Smooth muscle cell of the brain vasculature (primary cell): ENCODE measurements around the gene BICDL1.

ENCODE experiments used
- DNase-seq: peaks from one replicate; pipeline ENCODE4 v3.0.0-alpha.2; 2012; ENCODE audit warnings: low read depth, low spot score

BICDL1 gene

DNA sequence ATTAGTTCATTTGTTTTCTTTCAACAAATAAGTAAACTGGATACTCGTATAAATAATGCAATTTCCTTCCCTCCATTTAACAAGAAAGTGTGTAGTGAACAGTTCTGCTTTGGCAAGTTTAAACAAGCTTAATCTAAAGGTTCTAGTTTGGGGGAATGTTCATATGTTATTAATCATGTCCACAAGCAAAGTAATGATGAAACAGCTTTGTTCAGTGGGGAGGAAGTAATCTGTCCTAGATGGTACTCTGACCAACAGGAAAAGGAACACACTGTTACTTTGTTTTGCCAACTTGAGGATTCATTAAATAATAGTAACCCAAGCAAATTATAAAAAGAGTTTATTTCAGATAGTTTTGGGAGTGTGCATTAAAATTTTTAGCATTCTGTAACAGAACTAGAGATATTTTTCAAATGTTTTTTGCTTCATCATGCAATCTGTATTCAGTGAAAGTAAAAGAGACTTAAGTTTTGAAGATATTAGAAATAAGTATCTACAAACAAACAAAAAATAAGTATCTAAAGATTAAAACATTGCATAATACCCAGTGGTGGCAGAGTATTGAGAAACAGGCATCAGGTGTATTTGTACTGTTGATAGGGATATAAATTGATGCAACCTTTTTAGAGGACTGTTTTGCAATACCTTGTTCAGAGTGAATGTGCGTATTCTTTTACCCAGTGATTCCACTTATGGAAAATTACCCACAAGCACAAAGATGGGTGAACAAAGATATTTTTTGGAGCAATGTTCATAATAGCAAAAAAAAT lies 66.4 kb downstream of the BICDL1 start:
- no peak for DNase-seq

DNA sequence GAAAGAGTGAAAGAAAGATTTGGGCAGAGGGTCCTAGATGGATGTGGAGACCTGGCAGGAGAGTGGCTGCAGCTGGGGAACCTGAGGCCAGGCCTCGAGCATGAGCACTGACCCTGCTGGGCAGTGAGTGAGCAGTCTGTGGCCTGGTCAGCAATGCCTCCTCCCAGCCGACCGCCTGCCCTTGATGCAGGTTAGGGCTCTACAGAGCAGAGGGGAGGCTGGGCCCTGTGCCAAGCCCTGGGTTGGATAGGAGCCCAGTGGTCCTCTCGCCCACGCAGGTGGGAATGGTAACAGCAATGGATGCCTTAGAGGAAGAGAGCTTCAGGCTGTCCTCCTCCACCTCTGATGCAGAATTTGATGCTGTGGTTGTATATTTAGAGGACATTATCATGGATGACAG lies 67.7 kb downstream of the BICDL1 start:
- no peak for DNase-seq

DNA sequence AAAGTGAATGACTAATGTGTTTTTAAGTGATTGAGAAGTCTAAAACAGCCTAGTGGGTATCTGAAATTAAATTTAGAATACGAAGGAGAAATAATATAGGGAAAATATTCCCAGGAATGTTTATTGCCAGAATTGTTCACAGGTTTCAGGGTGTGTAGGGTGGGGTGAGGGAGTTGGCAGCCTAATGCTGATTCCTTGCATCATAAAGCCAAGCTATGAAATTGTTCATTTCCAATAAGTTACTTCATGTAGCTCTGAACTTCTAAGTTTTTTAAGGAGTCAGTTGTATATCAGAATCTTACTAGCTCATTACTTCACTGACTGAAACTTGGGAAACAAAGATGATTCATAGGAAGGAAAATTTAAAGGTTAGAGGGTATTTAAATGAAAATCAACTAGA lies 71.2 kb downstream of the BICDL1 start:
- DNase-seq: no peak

DNA sequence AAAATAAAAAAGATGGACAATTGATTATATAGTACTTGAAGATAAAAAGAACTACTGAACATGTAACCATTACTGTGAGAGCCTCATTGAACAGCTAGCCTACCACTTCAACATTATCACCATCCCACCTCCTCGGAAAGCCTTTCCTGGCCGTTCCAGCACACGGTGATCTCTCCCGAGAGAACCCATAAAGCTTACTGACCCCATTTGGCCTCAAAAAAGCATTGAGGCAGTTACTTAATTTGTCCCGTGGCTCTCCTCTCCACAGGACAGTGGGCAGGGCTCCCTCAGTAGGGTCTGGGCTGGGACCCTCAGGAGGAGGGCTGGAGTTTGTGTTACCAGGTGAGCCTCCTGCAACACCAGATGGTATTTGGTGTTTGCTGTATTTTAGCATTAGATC lies 71.7 kb downstream of the BICDL1 start:
- no peak for DNase-seq

DNA sequence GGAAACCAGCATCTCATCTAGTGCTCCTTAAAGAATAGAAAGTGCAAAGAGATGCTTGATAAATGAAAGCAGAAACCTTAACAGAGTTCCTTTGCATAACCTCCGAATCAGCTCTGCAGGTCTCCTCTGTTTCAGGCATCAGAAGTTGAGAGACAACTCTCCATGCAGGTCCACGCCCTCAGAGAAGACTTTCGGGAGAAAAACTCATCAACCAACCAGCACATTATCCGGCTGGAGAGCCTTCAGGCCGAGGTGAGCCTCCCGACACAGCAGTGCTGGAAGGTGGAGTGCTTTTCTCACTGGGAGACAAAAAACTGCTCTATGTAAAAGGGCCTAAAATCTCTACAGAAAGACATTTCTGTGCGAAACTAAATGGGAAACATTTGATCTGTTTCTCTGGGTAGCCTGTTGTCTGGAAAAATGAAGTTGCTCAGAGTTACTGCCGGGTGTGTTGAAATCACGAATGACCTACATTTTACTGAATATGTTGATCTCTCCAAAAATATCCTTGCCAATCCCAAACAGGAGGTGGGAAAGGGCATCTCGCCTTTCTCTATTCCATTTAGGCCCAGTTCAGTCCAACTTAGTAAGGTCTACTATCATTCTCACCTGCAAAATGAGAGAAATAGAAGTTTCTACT lies 72.7 kb downstream of the BICDL1 start:
- DNase-seq: no peak

DNA sequence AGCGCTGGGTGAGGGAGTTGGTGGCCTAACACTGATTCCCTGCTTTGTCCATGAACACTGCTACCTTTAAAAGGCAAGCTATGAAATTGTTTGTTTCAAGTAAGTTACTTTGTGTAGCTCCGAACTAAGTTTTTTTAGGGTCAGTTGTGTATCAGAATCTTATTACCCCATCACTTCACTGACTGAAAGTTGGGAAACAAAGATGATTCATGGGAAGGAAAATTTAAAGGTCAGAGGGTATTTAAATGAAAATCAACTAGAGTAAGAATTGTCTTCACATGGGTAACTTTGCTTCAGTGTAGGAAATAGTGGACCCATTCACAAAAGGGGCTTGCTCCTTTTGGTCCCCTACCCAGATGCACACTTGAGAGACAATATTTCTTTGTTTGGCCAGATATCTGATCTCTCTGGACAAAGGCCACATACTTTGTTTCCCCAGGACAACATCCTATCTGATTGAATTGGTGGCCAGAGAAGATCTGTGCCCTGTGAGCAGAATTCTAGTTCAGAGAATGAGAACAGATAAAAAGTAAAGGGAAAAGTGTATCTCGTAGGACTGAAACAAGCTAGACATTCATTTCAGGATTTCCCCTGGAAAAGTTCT lies 74.0 kb downstream of the BICDL1 start:
- DNase-seq: no peak

DNA sequence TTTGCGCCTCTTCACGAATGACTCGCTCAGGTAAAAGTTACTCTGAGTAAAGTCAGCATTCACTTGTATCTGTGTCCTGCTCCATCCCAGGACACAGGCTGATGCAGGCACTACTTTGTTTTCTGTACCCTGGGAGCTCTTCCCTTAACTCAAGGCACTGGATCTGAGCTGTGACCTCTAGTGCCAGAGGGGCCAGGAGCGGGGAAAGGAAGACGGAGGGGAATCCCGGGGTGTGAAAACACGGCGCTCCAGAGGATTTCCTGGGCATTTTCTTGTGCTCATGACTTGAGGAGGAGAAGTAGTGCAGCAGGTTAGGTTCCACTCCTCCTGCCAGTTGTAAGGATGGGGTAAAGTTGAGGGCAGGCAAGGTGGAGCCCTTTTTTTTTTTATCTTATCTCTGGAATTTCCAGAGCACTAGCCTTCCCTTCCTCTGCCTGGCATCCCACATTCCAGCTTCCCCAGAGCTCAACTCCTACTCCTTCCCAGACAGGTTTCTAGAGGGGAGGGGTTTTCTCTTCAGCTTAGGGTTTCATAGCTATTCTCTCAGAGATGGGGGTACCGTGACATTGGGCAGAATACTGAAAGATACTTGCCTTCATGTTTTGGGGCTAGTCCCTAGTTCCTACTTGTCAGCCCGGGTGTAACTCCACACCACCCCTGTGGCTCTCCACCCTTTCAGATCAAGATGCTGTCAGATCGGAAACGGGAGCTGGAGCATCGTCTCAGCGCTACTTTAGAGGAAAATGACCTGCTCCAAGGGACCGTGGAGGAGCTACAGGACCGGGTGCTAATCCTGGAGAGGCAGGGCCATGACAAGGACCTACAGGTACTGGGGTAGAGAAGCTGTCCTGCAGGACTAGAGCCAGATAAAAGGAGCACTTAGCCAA lies 75.3 kb downstream of the BICDL1 start:
- no peak for DNase-seq

DNA sequence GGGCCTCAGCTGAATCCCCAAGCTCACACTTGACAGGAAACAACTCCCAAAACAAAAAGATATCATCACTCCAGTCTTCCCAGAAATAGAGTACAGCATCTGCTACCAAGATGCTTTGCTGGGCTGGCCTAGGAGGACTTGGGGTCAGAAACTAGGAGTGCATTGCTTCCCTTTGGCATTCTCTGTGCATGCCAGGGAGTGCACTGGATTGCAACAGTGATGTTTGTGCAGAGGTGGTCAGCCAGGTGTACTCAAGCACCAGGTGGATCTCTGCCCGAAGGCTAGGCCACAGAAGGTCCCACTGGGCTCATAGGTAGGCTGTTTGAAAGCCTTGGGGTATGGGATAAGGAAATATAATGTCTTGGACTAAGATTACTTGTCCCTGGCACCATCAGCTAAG lies 76.4 kb downstream of the BICDL1 start:
- no peak for DNase-seq

DNA sequence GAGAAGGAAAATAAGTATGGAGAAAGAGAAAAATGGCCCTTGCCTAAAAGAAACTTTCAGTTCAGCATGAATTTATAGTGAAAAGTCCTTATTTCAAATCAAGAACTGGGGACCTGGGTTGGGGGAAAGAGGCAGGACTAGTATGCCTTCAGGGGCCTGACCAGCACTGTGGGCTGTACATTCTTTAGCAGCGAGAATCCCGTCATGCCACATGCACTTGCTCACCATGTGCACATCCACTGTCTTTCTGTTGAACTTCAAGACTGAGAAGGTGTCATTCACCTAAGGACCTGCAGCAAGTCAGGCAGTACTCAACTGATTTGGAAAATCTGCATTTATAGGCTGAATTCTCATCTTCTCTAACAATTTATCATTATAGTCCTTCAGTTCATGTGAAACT lies 77.3 kb downstream of the BICDL1 start:
- no peak for DNase-seq

DNA sequence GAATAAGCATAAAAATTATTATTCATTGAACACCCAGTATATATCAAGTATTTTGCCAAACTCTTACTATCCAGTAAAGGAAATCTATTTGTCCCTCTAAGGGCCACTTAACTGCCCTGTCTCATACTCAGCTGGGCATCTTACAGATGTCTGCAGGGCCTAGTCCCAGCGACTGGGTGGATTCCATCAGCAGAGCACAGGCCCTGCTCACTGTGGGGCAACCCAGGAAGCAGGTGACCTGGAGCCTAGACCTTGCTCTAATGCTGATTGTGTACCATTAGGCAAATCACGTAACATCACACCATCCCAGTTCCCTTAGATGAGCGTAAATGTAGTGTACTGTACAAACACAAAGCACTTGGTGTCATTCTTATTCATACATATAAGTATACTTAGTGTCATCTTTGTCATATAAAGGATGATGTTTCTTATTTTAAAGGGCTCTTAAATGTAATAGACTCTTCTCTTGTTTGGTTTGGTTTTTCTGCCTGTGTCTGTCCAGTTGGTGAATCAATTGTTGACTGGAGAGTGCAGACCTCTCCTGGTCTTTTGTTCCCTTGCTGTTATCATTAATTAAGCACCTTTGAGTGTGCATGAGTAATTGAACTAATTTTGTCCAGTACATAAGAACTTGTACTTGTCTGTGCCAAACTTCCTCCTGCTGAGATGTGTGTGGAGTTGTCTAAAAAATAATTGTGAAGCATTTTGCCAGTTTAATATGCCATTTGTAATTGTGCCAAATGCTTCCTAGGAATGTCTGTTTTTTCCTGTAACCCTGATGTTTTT lies 78.2 kb downstream of the BICDL1 start:
- DNase-seq: no peak

DNA sequence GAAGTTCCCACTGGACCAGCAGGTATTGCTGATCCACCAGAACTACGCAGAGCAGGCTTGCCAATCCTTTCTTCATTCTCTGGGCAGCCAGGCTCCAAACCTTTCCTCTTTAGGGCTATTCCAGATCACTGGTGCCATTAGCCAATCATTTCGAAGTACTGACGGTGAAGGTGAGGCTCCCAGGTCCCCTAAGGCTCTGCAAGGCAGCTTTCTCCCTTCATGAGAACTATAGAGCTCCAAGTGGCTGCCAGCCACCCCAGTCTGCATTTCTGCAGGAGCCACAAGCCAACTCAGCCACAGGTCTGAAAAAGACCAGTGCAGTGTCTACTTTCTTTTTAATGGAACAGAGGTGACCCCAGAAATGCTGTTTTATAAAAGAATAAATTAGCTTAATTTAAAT lies 78.9 kb downstream of the BICDL1 start:
- no peak for DNase-seq

DNA sequence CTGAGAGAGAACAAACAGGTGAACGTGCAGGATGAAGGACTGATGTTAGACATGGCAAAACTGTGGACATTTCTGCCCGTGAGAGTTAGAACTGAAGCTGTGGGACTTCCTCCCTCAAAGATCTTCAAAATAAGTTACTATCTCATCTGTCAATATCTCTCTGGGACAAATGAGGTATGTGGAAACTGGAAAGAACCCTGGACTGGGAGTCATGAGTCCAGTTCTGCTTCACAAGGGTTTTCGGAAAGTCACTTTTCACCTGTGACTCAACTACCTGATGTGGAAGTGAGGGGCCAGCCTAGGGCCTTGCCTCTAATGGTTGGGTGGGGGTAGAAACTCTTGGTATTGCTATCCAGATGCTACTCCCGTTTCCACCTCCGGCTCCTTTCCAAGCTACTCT lies 80.2 kb downstream of the BICDL1 start:
- no peak for DNase-seq

DNA sequence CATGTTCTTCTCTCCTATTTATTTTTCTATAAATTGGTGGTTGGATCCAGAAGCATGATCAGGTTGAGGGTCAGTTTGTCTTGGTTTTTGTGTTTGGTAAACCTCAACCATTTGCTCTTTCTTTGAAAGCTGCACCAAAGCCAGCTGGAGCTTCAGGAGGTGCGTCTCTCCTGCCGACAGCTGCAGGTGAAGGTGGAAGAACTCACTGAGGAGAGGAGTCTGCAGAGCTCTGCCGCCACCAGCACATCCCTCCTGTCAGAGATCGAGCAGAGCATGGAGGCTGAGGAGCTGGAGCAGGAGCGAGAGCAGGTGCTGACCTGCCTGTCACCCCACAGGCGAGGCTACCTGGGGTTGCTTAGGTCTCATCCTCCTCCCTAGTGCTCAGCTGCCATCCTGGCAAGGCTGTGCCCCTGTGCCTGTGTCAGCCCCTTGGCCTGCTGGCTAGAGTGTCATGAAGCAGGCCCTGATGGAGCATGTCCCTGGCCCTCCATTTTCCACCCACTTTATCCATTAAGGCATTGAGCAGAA lies 82.5 kb downstream of the BICDL1 start:
- no peak for DNase-seq

DNA sequence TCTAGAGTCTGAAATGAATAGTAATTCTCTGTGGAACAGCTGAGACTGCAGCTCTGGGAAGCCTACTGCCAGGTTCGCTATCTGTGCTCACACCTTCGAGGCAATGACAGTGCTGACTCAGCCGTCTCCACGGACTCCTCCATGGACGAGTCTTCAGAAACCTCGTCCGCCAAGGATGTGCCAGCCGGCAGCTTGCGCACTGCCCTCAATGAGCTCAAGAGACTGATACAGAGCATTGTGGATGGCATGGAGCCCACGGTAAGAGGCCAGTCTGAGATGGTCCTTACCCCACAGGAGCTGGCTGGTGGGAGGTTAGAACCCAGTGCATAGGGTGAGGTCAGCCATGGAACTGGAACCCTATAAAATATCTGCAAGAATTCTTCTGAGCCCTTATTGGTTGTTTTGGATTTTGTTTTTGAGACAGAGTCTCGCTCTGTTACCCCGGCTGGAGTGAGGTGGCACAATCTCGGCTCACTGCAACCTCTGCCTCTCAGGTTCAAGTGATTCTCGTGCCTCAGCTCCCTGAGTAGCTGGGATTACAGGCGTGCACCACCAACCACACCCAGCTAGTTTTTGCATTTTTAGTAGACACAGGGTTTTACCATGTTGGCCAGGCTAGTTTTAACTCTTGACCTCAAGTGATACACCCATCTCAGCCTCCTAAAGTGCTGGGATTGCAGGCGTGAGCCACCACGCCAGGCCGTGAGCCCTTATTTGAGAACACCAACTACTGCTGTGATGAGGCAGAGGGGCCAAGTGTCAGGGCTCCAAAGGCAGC lies 83.6 kb downstream of the BICDL1 start:
- no peak for DNase-seq

DNA sequence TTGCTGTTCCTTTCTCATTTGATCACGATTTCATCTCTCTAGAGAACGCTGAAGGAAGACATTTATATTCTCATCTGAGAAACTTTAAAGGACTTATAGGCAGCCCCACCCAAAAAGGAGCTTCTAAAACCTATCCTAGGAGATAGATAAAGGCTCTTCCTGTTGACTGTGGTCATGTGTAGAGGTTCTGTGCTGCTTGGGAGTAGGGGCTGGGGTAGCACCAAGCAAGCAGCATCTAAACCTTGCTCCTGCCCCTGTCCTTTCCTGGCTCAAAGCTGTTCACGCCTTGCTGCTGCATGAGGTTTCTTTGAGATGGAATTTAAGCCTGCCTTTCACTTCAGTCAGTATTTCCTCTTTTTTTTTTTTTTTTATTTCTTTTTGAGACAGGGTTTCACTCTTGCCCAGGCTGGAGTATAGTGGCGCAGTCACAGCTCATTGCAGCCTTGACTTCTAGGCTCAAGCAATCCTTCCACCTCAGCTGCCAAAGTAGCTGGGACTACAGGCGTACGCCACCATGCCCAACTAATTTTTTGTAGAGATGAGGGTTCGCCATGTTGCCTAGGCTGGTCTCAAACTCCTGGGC lies 86.1 kb downstream of the BICDL1 start:
- no peak for DNase-seq

DNA sequence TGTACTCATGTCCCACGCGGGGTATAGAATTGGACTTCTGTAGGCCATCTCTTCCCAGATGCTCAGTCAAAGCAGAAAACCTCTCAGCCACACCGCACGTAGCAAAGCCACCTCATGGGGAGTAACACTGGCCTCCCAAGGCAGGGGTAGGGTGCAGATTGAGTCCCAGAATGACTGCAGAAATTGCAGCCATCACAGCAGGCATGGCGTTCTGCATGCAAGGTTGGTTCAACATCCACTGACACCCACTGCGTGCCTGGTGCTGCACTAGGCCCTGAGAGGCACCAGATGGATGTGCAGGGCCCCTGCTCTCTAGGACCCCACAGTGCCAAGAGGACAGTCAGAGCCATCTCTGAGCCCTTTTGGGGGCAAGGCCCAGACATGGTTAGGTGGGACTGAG lies 87.6 kb downstream of the BICDL1 start:
- DNase-seq: no peak

DNA sequence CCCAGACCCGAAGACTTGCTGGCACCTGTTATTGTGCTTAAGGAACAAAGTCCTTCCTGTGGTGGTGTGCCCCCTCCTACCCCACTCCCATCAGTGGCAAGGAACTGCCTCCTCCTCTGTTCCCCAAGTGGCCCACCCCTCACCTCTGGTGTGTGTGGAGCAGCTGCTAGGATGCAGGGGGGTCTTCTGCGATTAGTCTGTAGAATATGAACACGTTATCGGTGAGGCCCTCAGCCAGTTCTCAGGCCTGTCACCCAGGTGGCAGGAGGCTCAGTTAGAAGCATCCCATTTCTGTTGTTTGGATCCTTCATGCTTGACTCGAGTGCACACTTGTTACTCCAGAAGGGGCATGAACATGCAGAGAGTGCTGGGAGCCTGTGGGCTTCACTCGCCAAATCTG lies 88.2 kb downstream of the BICDL1 start:
- DNase-seq: no peak

DNA sequence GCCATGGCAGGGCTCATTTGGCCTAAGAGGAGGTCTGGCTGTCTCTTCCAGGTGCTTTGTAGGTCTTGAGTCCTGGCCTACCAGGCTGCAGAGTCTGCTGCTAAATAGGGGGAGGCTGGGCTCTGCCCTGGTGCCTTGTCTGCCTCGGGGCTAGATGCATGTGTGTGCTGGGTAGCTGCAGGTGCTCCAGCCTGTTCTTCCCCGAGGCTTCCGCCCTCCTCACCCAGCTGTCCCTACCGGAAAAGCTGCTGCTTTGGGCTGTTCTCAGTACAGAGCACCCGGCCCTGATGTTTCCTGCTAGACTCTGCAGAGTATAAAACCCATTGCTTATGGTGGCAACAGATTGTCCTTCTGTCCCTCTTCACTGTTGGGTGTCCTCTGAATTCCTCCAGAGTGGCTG lies 89.8 kb downstream of the BICDL1 start:
- DNase-seq: no peak

DNA sequence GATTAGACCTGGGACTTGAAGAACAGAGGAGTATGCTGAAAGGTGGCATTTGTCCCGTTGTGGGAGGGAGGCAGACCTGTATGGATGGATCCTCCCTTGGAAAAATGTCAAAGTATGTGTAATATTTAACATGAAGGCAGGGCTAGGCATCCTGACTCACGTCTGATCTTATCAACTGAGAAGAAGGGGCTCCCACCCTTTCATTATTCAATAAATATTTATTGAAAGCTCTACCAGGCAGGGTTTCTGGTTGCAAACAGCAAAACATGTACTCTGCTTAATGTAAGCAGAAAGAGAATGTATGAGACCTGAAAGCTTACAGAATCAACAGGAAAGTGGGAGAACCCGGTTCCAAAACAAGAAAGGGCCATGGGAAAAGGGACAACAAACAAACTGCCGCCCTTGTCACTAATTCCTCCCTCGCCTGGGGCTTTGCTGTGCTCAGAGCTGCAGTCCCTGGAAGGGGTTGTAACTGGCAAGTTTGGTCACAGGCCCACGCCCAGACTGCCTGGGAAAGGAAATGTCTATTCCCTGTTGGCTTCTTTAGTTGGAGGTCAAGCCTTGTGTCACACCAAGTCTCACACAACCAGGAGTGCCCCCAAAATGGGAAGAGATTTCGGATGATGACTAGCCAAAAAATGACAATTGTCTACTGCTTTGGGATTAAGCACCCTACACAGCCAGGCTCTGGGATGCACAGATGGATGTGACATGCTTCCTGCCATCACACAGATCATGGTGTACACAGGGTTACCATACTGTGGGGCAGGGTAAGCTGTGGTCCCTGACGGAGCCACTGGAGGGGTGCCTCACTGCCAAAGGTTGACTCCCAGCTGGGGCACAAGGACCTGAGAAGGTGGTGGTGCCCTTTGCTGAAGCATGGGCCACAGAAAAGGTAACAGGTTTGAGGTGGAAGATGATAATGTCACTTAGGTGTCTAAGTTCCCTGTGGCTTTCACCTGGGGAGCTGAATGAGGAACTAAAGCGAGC lies 90.7 kb downstream of the BICDL1 start:
- no peak for DNase-seq
